ENCODE data around the gene SERPIND1.

SERPIND1 gene

GRCh38 chr22:20814221-20814808, 40.4 kb downstream of the SERPIND1 start:
- no peak for TF ChIP-seq TAF1 (IDR thresholded peaks at IDR 0.05; ENCODE audit: borderline replicate concordance, insufficient read depth, low read length)
- no peak for TF ChIP-seq FOXP2 (optimal IDR thresholded peaks at IDR 0.05; ENCODE audit: borderline replicate concordance, extremely low read depth, extremely low read length, insufficient read depth)
- no peak for TF ChIP-seq SIN3A (IDR thresholded peaks at IDR 0.05; ENCODE audit: borderline replicate concordance, insufficient read depth, low read length)
- no peak for TF ChIP-seq POLR2AphosphoS5 (IDR thresholded peaks at IDR 0.05; ENCODE audit: low read depth, low read length)

- TF ChIP-seq FOXP2 (optimal IDR thresholded peaks at IDR 0.05; ENCODE audit: borderline replicate concordance, extremely low read depth, extremely low read length, insufficient read depth) (no peak), POLR2AphosphoS5 (IDR thresholded peaks at IDR 0.05; ENCODE audit: low read depth, low read length) (no peak), TAF1 (IDR thresholded peaks at IDR 0.05; ENCODE audit: borderline replicate concordance, insufficient read depth, low read length) (no peak), SIN3A (IDR thresholded peaks at IDR 0.05; ENCODE audit: borderline replicate concordance, insufficient read depth, low read length) (no peak), REST (IDR thresholded peaks at IDR 0.05; ENCODE audit: insufficient read depth in 1 of 2, low read depth in 2 of 2, low read length in 2 of 2) (no peak)
These were observed 41.7 kb downstream of the SERPIND1 start for GRCh38 chr22:20815477-20816050.

GRCh38 chr22:20816559-20816958, 42.6 kb downstream of the SERPIND1 start:
- TF ChIP-seq POLR2AphosphoS5 (IDR thresholded peaks at IDR 0.05; ENCODE audit: low read depth, low read length) (no peak), REST (IDR thresholded peaks at IDR 0.05; ENCODE audit: insufficient read depth in 1 of 2, low read depth in 2 of 2, low read length in 2 of 2) (no peak), SIN3A (IDR thresholded peaks at IDR 0.05; ENCODE audit: borderline replicate concordance, insufficient read depth, low read length) (no peak), TAF1 (IDR thresholded peaks at IDR 0.05; ENCODE audit: borderline replicate concordance, insufficient read depth, low read length) (no peak), FOXP2 (optimal IDR thresholded peaks at IDR 0.05; ENCODE audit: borderline replicate concordance, extremely low read depth, extremely low read length, insufficient read depth) (no peak)

GRCh38 chr22:20818471-20818870, 44.6 kb downstream of the SERPIND1 start:
- TF ChIP-seq SIN3A (IDR thresholded peaks at IDR 0.05; ENCODE audit: borderline replicate concordance, insufficient read depth, low read length) (no peak), TAF1 (IDR thresholded peaks at IDR 0.05; ENCODE audit: borderline replicate concordance, insufficient read depth, low read length) (no peak), POLR2AphosphoS5 (IDR thresholded peaks at IDR 0.05; ENCODE audit: low read depth, low read length) (no peak), REST (IDR thresholded peaks at IDR 0.05; ENCODE audit: insufficient read depth in 1 of 2, low read depth in 2 of 2, low read length in 2 of 2) (no peak)

GRCh38 chr22:20819471-20819870, 45.6 kb downstream of the SERPIND1 start:
- TF ChIP-seq REST (IDR thresholded peaks at IDR 0.05; ENCODE audit: insufficient read depth in 1 of 2, low read depth in 2 of 2, low read length in 2 of 2) (no peak), POLR2AphosphoS5 (IDR thresholded peaks at IDR 0.05; ENCODE audit: low read depth, low read length) (no peak), FOXP2 (optimal IDR thresholded peaks at IDR 0.05; ENCODE audit: borderline replicate concordance, extremely low read depth, extremely low read length, insufficient read depth) (no peak)

Data from PFSK-1 (cell line).